ENCODE measurements around the gene ALB.
"Not testable (repeated sequence)": the region's sequence is repeated elsewhere in the genome, so short reads cannot be mapped to it uniquely, and the experiment has no call there.

ALB gene

DNA sequence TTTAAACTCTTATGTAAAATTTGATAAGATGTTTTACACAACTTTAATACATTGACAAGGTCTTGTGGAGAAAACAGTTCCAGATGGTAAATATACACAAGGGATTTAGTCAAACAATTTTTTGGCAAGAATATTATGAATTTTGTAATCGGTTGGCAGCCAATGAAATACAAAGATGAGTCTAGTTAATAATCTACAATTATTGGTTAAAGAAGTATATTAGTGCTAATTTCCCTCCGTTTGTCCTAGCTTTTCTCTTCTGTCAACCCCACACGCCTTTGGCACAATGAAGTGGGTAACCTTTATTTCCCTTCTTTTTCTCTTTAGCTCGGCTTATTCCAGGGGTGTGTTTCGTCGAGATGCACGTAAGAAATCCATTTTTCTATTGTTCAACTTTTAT, at the start of gene ALB:
Gene ALB, plus strand, starts transcription at position 246 of the 400 bp plus-strand sequence. Its CDS starts 41 bp downstream, at position 287.
- in situ Hi-C loops (cut with HindIII; ENCODE audit: low sequenced_read_pairs): no loop called here

DNA sequence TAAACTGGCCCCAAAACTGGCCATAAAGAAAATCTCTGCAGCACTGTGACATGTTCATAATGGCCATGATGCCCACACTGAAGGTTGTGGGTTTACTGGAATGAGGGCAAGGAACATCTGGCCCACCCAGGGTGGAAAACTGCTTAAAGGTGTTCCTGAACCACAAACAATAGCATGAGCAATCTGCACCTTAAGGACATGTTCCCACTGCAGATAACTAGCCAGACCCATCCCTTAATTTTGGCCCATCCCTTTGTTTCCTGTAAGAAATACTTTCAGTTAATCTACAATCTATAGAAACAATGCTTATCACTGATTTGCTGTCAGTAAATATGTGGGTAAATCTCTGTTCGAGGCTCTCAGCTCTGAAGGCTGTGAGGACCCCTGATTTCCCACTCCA, 46.9 kb upstream of the ALB start:
- in situ Hi-C loops (cut with HindIII; ENCODE audit: low sequenced_read_pairs): not testable (repeated sequence)

DNA sequence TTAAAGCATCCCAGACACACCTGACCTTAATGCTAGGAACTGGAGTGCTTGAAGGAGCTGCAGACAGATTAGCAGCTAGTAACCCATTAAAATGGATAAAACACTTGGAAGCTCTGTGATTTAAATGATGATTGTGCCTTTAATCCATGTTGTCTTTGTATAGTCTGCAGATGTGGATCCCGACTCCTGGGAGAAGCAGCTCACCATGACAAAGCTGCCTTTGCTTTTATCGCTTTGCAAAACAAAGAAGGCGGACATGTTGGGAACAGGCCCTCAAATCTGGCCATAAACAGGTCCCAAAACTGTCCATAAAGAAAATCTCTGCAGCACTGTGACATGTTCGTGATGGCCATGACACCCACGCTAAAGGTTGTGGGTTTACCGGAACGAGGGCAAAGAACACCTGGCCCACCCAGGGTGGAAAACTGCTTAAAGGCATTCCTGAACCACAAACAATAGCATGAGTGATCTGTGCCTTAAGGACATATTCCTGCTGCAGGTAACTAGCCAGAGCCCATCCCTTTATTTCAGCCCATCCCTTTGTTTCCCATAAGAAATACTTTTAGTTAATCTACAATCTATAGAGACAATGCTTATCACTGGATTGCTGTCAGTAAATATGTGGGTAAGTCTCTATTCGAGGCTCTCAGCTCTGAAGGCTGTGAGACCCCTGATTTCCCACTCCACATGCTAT, 34.4 kb upstream of the ALB start:
- in situ Hi-C loops (cut with HindIII; ENCODE audit: low sequenced_read_pairs): not testable (repeated sequence)

DNA sequence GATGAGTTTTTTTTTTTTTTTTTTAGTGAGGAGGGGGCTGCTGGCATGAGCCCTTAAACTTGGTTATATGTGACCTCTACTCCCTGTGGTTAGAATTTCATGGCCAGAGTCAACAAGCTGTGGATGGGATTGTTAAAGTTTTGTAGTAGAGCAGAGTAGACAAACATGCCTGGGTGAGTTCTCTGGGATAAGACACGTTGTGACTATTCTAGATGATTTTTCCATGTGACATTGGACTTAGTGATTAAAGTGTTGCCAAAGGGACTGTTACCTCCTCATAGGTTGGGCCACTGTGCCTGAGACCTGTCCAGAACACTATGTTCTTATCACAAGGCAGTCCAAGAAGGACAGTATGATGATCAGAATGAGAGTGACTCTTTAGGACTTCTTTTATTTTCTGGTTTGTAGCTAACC, 28.8 kb upstream of the ALB start:
- in situ Hi-C loops (cut with HindIII; ENCODE audit: low sequenced_read_pairs): no loop called here

DNA sequence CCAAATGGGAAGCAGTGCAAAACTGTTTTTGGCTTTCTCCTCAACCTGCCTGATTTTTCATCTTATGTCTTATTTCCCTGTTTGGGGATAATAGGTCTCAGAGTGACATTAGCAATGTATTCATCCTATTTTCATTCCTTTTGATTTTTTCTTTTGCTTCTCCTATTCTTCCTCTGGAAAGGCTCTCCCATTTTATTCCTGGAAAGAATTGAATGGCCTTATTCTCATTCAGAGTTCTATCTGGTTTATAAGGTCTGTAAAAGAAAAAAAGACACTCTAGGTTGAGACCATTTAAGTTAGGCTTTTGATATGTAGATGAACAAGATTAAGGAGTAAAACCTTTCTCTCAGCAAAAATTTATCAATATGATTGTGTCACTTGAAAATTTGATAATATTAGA, 27.8 kb upstream of the ALB start:
- in situ Hi-C loops (cut with HindIII; ENCODE audit: low sequenced_read_pairs): no loop called here

- in situ Hi-C loops (cut with HindIII; ENCODE audit: low sequenced_read_pairs): no loop called here
Observed at GRCh38 chr4:73376976-73377375, 27.1 kb upstream of the ALB start.

GRCh38 chr4:73378887-73379286, 25.2 kb upstream of the ALB start:
- in situ Hi-C loops (cut with HindIII; ENCODE audit: low sequenced_read_pairs): no loop called here

GRCh38 chr4:73379946-73380345, 24.1 kb upstream of the ALB start:
- in situ Hi-C loops (cut with HindIII; ENCODE audit: low sequenced_read_pairs): no loop called here

DNA sequence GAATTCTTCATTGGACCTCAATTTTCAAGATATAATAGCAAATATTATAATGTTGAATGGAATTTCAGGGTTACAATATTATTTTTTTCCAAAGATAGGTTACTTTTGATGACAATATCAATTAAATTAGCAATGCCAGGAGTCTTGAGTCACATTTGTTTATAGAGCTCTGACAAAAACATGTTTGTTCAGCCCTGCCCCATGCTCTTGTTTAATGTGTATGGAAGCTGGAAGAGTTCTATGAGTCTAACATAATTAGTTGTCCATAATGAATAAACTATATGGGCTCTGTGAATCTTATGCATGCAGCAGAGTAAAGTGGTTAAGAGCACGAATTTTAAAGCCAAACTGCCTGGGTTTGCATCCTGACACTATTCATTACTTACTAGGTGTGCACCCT, 22.9 kb upstream of the ALB start:
- in situ Hi-C loops (cut with HindIII; ENCODE audit: low sequenced_read_pairs): no loop called here

DNA sequence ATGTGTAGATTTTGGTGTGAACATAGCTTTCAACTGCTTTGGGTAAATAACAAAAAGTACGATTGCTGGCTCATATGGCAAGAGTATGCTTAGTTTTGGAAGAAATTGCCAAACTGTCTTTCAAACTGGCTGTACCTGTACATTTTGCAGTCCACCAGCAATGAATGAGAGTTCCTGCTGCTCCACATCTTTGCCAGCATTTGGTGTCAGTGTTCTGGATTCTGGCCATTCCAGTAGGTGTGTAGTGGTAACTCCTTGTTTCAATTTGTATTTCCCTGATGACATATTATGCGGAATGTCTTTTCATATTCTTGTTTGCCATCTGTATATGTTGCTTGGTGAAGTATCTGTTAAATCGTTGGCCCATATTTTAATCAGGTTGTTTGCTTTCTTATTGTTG, 20.6 kb upstream of the ALB start:
- in situ Hi-C loops (cut with HindIII; ENCODE audit: low sequenced_read_pairs): no loop called here

- in situ Hi-C loops (cut with HindIII; ENCODE audit: low sequenced_read_pairs): no loop called here
Observed at GRCh38 chr4:73387552-73387951, 16.5 kb upstream of the ALB start.

GRCh38 chr4:73388887-73389286, 15.2 kb upstream of the ALB start:
- in situ Hi-C loops (cut with HindIII; ENCODE audit: low sequenced_read_pairs): no loop called here

DNA sequence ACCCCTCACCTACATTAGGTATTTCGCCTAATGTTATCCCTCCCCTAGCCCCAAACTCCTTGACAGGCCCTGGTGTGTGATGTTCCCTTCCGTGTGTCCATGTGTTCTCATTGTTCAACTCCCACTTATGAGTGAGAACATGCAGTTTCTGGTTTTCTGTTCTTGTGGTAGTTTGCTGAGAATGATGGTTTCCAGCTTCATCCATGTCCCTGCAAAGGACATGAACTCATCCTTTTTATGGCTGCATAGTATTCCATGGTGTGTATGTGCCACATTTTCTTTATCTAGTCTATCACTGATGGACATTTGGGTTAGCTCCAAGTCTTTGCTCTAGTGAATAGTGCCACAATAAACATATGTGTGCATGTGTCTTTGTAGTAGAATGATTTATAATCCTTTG, 14.4 kb upstream of the ALB start:
- in situ Hi-C loops (cut with HindIII; ENCODE audit: low sequenced_read_pairs): not testable (repeated sequence)

DNA sequence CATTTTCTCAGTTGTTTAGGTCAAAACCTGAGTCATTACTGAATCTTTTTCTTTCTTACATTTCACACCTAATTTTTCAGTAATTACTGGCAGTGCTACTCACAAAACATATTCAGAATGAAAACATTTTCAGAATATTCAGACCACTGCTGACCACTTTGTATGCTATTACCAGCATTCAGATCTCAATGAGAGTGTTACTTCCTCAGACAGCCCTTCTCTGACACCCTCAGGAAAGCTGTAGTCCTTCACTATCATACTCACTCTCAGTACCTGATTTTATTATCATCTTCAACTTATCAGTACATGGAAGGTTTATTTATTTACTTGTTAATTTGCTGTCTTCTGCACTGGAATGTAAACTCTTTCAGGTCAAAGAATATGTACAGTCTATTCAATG, 12.3 kb upstream of the ALB start:
- in situ Hi-C loops (cut with HindIII; ENCODE audit: low sequenced_read_pairs): no loop called here

DNA sequence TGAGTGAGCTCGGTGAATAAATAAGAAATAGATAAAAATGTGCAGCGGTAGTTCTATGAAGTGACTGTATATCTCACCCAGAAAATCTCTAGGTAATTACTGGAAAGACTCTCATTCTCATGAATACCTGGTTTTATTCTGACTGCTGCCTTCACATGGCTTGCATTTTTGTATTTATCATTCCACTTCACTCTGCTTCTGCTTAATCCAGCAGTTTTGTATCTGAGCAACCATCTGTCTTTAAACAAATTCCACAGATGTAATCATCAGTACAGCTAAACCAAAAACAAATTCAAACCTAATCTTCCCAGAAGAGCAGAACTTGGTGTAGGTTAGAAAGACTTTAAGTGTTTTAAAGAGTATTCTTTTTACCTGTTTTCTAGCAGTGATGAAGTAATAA, 11.2 kb upstream of the ALB start:
- in situ Hi-C loops (cut with HindIII; ENCODE audit: low sequenced_read_pairs): no loop called here

DNA sequence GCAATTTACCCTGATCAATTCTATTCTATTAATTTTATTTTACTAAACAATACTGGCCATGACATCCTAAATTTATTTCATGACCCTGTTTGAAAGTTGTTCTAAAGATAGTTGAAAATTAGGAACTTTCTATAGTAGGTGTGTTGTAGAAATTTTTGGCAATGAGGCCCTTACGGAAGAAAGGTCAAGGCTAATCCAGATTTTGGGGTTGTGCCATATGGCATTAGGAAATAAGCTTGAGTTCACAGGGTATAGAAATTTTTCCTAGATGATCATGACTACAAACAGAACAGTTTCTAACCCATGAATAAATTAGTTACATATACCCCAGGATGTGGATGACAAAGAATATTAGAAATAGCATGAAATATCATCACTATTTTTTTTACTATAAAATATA, 7.8 kb upstream of the ALB start:
- in situ Hi-C loops (cut with HindIII; ENCODE audit: low sequenced_read_pairs): loop anchor here (5.0 kb wide), 1 partner anchor 36 kb away; no protein-coding TSS in a partner anchor

GRCh38 chr4:73396993-73397972, 6.8 kb upstream of the ALB start:
- in situ Hi-C loops (cut with HindIII; ENCODE audit: low sequenced_read_pairs): loop anchor here (5.0 kb wide), 1 partner anchor 35 kb away; no protein-coding TSS in a partner anchor

DNA sequence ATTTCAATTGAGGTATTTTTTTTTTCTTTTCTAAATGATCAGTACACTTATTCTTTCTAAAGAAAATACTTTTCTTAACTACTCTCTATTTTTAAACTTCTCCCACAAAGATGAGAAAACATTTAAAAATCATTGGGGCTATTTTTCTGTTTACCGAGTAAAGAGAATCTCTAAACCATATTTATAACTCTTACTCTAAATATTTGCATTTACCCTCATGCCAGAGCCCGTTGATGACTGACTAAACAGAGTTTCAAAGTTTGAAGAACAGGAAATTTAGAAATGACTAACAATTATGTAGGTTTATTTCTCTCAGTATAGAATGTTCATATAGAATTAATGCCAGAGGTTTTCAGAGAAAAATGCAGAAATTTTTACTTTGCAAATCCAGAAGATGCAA, 2.7 kb upstream of the ALB start:
- in situ Hi-C loops (cut with HindIII; ENCODE audit: low sequenced_read_pairs): no loop called here

DNA sequence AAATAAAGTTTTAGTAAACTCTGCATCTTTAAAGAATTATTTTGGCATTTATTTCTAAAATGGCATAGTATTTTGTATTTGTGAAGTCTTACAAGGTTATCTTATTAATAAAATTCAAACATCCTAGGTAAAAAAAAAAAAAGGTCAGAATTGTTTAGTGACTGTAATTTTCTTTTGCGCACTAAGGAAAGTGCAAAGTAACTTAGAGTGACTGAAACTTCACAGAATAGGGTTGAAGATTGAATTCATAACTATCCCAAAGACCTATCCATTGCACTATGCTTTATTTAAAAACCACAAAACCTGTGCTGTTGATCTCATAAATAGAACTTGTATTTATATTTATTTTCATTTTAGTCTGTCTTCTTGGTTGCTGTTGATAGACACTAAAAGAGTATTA, 370 bp downstream of the ALB start:
- in situ Hi-C loops (cut with HindIII; ENCODE audit: low sequenced_read_pairs): no loop called here

- in situ Hi-C loops (cut with HindIII; ENCODE audit: low sequenced_read_pairs): no loop called here
Observed at GRCh38 chr4:73405138-73405537, 1.1 kb downstream of the ALB start.

DNA sequence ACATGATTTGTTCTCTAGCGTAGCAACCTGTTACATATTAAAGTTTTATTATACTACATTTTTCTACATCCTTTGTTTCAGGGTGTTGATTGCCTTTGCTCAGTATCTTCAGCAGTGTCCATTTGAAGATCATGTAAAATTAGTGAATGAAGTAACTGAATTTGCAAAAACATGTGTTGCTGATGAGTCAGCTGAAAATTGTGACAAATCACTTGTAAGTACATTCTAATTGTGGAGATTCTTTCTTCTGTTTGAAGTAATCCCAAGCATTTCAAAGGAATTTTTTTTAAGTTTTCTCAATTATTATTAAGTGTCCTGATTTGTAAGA, 2.4 kb downstream of the ALB start:
- in situ Hi-C loops (cut with HindIII; ENCODE audit: low sequenced_read_pairs): no loop called here

DNA sequence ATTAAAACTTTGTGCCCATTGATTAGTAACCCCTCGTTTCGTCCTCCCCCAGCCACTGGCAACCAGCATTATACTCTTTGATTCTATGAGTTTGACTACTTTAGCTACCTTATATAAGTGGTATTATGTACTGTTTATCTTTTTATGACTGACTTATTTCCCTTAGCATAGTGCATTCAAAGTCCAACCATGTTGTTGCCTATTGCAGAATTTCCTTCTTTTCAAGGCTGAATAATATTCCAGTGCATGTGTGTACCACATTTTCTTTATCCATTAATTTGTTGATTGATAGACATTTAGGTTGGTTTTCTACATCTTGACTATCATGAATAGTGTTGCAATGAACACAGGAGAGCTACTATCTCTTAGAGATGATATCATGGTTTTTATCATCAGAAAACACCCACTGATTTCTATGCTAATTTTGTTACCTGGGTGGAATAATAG, 3.2 kb downstream of the ALB start:
- in situ Hi-C loops (cut with HindIII; ENCODE audit: low sequenced_read_pairs): no loop called here
